IPS-18a (cell line): Measurements from ENCODE around the gene UBAP2L.

Source experiments
- H3K27ac ChIP-seq: one replicate; pipeline ENCODE4 v1.5.1; 2013; ENCODE audit warnings: low read length
- H3K27me3 ChIP-seq: one replicate; pipeline ENCODE4 v1.6.1; 2013; ENCODE audit warnings: mild to moderate bottlenecking, low read length; ENCODE audit not compliant: control insufficient read depth, insufficient read depth
- H3K36me3 ChIP-seq: one replicate; pipeline ENCODE4 v1.6.1; 2013; ENCODE audit warnings: low read depth, low read length; ENCODE audit not compliant: control insufficient read depth
- H3K4me1 ChIP-seq: one replicate; pipeline ENCODE4 v1.6.1; 2013; ENCODE audit warnings: low read depth, low read length; ENCODE audit not compliant: control insufficient read depth
- H3K4me3 ChIP-seq: one replicate; pipeline ENCODE4 v1.5.1; 2013; ENCODE audit warnings: low read length
- H3K9ac ChIP-seq: one replicate; pipeline ENCODE4 v1.6.1; 2013; ENCODE audit warnings: mild to moderate bottlenecking, low read length, moderate library complexity
- H3K9me3 ChIP-seq: one replicate; pipeline ENCODE4 v1.6.1; 2013; ENCODE audit warnings: low read depth, low read length; ENCODE audit not compliant: control insufficient read depth

The UBAP2L gene

DNA sequence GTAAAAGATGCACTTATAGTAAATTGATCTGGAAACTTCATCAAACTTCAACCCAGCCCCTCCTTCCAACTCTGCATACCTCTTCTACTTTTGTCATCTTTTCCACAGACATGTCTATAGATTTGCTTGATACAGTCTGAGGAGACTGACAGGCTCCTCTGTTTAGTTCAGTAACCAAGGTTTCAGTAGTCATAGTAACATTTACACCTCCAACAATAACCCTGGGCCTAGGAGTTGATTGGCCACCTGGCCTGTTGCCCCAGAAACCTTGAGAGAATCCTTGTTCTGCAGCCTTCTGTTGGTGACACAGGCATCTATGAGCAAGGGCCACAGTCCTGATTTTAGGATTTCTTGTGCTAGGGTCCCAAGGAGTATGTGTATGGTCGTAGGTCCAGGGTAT lies 14.6 kb upstream of the UBAP2L start, which contains the start of gene CFAP141:
Gene CFAP141, minus strand, starts transcription at position 138 of the 400 bp plus-strand sequence. Its CDS starts 26 bp downstream, at position 112.
- Histone ChIP-seq H3K36me3 (peaks cover 34% of the 10 kb centered on the region), H3K27me3 (no peaks in the 10 kb centered on the region), H3K4me1 (no peaks in the 10 kb centered on the region), H3K9ac (no peak within 1 kb of the TSS), H3K27ac (no peak within 1 kb of the TSS), H3K4me3 (no peak within 1 kb of the TSS), H3K9me3 (no peaks in the 10 kb centered on the region)

DNA sequence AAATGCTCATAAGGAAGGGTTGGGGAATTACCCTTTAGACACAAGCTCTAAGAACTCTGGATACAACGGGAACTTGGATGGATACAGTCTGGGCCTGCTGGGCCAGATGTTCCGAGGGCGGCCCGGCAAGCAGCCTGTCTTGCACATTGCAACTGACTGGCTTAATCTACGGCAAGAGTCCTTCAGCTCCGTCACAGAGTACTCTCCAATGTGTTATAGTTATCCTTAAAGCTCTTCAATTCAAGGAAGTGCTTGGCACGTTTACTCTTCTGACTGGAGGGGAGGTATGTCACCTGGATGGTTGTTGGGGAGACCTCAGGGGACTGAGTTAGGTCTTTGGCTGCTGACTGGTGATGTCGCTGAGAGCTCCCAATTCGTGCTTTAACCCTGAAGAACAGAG lies 13.5 kb upstream of the UBAP2L start:
- no peaks in the 10 kb centered on the region for H3K9me3 ChIP-seq
- H3K9ac ChIP-seq, result no peak overlapping the region
- no peak overlapping the region for H3K27ac ChIP-seq
- no peak overlapping the region for H3K4me3 ChIP-seq
- no peaks in the 10 kb centered on the region for H3K27me3 ChIP-seq
- H3K4me1 ChIP-seq, result no peaks in the 10 kb centered on the region
- H3K36me3 ChIP-seq, result peaks cover 44% of the 10 kb centered on the region

DNA sequence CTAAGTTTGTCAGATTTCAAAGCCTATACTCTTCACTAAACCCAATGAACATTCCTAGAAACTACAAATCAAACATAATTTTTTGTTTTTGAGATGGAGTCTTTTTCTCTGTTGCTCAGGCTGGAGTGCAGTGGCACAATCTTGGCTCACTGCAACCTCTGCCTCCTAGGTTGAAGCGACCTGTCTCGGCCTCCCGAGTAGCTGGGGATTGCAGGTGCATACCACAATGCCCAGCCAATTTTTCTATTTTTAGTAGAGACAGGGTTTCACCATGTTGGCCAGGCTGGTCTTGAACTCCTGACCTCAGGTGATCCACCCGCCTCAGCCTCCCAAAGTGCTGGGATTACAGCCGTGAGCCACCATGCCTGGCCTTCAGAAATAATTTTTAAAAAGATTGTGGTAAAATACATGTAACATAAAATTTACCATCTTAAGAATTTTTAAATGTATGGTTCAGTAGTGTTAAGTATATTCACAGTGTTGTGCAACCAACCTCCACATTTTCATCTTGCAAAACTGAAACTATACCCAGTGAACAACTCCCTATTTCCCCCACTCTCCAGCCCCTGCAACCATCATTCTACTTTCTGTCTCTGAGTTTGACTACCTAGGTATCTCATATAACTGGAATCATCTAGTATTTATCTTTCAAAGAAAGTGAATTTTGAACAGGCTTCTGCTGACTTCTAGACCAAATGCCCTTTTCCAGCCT lies 11.9 kb upstream of the UBAP2L start:
- Histone ChIP-seq H3K27me3 (no peaks in the 10 kb centered on the region), H3K36me3 (peaks cover 59% of the 10 kb centered on the region), H3K4me3 (no peak overlapping the region), H3K9ac (no peak overlapping the region), H3K27ac (no peak overlapping the region), H3K4me1 (no peaks in the 10 kb centered on the region), H3K9me3 (no peaks in the 10 kb centered on the region)

DNA sequence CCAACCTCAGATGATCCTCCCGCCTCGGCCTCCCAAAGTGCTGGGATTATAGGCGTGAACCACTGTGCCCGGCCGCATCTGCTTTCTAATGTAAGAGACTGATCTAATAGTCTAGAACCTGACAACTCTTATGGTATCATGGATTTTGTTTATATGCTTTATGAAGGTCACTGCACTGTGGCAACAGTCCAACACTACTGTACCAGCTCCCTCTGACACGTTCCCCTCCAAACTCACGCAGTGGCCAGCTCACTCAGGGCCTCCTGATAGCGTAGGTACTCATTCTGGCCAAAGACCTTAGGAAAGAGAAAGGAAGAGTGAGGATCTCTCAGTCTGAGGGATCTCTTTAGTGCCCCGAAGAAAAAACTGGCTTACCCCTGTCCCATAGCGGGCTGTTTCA lies 8.7 kb upstream of the UBAP2L start:
- H3K27me3 ChIP-seq, result no peaks in the 10 kb centered on the region
- no peak overlapping the region for H3K4me3 ChIP-seq
- peaks cover 54% of the 10 kb centered on the region for H3K36me3 ChIP-seq
- no peak overlapping the region for H3K27ac ChIP-seq
- no peak overlapping the region for H3K9ac ChIP-seq
- H3K4me1 ChIP-seq, result no peaks in the 10 kb centered on the region
- H3K9me3 ChIP-seq, result no peaks in the 10 kb centered on the region

DNA sequence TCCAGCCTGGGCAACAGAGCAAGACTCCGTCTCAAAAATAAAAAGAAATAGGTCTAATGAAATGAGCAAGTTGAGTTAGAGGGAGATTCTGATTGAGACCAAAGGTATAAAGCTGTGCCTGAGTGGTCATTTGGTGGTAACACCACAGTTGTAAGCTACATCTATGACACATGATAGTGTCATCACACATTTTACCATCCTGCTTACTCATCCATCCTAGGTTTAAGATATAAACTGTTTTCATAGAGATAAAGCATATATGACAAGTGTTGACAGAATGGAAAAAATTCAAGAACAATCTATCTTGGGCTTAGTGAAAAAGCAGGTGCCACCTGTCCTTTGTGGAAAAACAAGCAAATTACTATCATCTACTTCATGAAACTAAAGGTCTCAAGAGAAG lies 7.5 kb upstream of the UBAP2L start:
- Histone ChIP-seq H3K9me3 (no peaks in the 10 kb centered on the region), H3K4me1 (no peaks in the 10 kb centered on the region), H3K27ac (no peak overlapping the region), H3K4me3 (no peak overlapping the region), H3K36me3 (peaks cover 58% of the 10 kb centered on the region), H3K27me3 (no peaks in the 10 kb centered on the region), H3K9ac (no peak overlapping the region)

DNA sequence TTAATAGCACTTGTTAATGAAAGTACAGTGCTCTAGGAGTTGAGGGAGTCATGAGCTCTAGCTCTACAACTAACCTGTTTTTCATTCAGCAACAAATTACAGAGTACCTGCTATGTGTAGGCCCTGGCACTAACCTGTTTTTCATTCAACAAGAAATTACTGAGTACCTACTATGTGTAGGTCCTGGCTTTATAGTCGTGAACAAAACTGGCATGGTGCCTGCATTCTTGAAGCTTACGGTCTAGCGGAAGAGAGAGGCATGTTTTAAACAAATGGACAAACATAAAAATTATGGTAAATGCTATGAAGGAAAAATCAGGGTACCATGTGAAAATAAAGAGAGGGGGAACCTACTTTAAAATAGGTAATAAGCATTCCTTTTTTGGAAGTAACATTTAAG lies 2.2 kb upstream of the UBAP2L start:
- H3K27ac ChIP-seq, result no peak overlapping the region
- no peak overlapping the region for H3K9ac ChIP-seq
- no peaks in the 10 kb centered on the region for H3K9me3 ChIP-seq
- H3K4me3 ChIP-seq, result peak overlapping the region; percentile 85
- H3K27me3 ChIP-seq, result no peaks in the 10 kb centered on the region
- H3K36me3 ChIP-seq, result peaks cover 33% of the 10 kb centered on the region
- peaks cover 15% of the 10 kb centered on the region for H3K4me1 ChIP-seq

DNA sequence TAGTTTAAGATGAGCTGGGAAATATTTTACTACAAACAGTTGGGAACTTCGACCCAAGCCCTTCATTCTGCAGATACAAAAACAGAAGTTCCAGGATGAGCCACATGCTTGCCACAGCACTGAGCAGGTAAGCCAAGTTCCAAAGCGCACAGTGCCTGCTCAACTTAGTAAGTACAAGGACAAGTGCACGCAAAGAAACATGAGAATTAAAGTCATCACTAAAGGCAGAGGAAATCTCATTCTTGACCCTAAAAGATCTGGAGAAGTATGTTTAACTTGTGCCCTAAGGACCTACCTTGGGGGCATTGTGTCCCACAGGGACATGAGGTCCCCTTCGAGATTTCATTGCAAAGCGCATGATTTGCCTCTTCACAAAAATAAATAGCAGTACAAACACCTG lies 1.2 kb upstream of the UBAP2L start:
- Histone ChIP-seq H3K27me3 (no peaks in the 10 kb centered on the region), H3K4me3 (peak overlapping the region; percentile 85), H3K36me3 (peaks cover 30% of the 10 kb centered on the region), H3K4me1 (peaks cover 15% of the 10 kb centered on the region), H3K9ac (peak overlapping the region; percentile 99), H3K27ac (peak overlapping the region; percentile 98), H3K9me3 (no peaks in the 10 kb centered on the region)

DNA sequence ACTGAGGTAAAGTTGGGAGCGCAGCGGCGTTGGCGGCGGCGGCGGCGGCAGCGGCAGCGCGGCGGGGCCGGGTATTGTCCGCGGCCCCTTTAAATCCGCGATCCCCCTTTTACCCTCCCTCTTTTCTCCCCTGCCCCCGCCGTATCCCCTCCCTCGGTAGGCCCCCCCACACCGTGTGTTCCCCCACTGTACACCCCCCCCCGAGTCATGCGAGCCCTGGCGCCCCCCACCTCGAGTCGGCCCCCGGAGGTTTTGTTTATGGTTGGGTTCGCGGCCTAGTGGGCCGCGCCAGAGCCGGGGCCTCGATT lies 169 bp downstream of the UBAP2L start:
- Histone ChIP-seq H3K36me3 (peaks cover 40% of the 10 kb centered on the region), H3K9ac (peak overlapping the region; percentile 88)

DNA sequence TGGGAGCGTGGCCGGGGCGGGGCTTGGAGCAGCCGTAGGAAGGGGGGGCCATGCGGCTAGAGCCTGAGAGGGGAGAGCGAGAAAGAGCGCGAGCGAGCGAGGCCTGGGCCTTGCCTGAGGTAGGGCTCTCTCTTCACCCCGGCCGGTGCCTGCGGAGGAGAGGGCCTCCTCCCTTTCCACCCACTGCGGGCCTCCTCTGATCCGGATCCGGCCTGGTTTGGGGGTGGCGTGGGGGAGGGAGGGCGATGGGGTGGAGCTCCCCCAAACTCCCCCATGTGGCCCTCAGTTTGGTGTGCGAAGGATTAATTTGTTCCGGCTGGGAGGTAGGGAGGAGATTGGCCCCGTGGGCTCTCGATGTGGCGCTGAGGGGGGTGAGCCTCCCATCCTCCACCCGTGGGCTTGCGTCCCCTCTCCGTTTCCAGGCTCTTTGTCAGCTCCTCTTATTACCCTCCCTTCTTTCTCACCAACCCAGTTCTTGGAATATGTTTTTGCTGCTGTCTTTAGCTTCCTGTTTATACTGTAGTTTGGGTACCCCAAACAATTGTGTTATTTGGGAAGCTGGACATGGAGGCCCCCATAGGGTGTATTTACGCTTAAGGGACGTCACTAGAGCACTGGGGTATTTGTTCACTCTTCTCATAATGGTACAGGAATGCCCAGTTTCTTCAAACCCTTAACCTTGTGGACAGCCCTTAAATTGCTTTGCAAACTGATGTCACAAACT lies 685 bp downstream of the UBAP2L start:
- H3K9me3 ChIP-seq, result no peaks in the 10 kb centered on the region
- peak overlapping the region; percentile 64 for H3K27ac ChIP-seq
- H3K9ac ChIP-seq, result peak overlapping the region; percentile 88
- H3K36me3 ChIP-seq, result peaks cover 45% of the 10 kb centered on the region
- peak overlapping the region; percentile 82 for H3K4me3 ChIP-seq
- H3K4me1 ChIP-seq, result peaks cover 15% of the 10 kb centered on the region
- H3K27me3 ChIP-seq, result no peaks in the 10 kb centered on the region

More for the DNA sequence above, 169 bp downstream of the UBAP2L start:
- H3K27ac ChIP-seq, result peak overlapping the region; percentile 64
- no peaks in the 10 kb centered on the region for H3K9me3 ChIP-seq
- H3K4me3 ChIP-seq, result peak overlapping the region; percentile 82
- peaks cover 15% of the 10 kb centered on the region for H3K4me1 ChIP-seq
- H3K27me3 ChIP-seq, result no peaks in the 10 kb centered on the region

DNA sequence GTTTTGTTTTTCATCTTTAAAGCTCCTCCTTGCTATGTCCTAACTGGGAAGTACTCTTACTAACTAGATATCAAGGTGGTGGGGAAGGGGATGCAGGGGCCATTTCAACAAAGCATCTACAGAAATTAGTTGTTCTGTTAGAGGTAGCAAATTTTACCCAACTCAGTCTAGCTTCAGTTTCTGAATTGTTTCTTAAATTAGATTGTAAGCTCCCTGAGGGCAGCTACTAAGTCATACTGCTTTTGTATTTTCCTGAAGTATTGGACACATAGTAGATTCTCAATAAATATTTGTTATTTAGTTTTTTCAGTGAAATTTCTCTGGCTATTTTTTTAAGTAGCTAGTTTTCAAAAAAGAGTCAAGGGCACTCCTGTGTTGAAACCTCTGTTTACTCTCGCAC lies 1.8 kb downstream of the UBAP2L start:
- Histone ChIP-seq H3K27ac (no peak overlapping the region), H3K9ac (peak overlapping the region; percentile 88), H3K4me1 (peaks cover 15% of the 10 kb centered on the region)

DNA sequence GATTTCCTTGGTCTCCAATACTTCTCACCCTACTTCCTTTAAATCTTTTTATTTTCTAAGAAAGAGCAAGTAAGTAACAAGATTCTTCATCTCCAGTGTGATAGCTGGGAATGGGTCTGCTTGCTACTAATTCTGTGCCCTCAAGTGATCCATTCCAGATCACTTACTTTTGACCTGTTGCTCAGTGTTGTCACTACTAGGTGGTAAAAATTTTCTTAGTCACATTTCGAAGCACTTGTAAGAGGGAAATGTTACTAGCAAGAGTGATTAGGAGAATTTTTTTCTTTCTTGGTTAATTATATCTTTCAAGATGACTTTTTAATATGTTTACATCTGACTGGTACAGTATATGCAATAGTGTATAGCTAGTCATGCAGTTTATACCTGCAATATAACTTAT lies 2.2 kb downstream of the UBAP2L start:
- H3K27ac ChIP-seq, result no peak overlapping the region
- H3K4me3 ChIP-seq, result peak overlapping the region; percentile 82
- no peaks in the 10 kb centered on the region for H3K27me3 ChIP-seq
- peaks cover 51% of the 10 kb centered on the region for H3K36me3 ChIP-seq
- H3K4me1 ChIP-seq, result peaks cover 15% of the 10 kb centered on the region
- H3K9ac ChIP-seq, result peak overlapping the region; percentile 88
- H3K9me3 ChIP-seq, result no peaks in the 10 kb centered on the region

More for the DNA sequence above, 1.8 kb downstream of the UBAP2L start:
- H3K9me3 ChIP-seq, result no peaks in the 10 kb centered on the region
- no peaks in the 10 kb centered on the region for H3K27me3 ChIP-seq
- peak overlapping the region; percentile 82 for H3K4me3 ChIP-seq
- peaks cover 51% of the 10 kb centered on the region for H3K36me3 ChIP-seq

DNA sequence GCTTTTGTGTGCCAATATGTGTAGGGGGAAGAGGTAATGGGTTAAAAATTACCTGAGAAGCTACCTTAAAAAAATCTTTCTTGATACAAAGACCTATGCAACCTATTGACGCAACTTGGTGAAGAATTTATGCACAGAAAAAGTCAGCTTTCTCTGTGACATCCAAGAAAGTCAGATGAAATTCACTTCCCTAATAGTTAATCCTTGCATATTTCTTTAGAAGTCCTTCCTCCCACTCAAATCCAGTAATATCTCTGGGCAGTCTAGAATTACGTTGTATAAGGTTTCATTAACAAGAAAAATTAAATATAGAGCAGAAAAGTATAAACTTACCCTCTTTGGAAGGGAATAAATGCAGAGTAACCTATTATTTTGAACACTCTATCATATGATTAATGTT lies 2.9 kb downstream of the UBAP2L start:
- Histone ChIP-seq H3K27ac (no peak overlapping the region), H3K36me3 (peaks cover 50% of the 10 kb centered on the region), H3K9ac (peak overlapping the region; percentile 88), H3K4me3 (peak overlapping the region; percentile 82), H3K9me3 (no peaks in the 10 kb centered on the region), H3K4me1 (peaks cover 12% of the 10 kb centered on the region), H3K27me3 (no peaks in the 10 kb centered on the region)
